Measurements from ENCODE around the gene CYP4F3.
"Not testable (repeated sequence)": the region's sequence is repeated elsewhere in the genome, so short reads cannot be mapped to it uniquely, and the experiment has no call there.

CYP4F3 gene

GRCh38 chr19:15669440-15669839, 28.7 kb downstream of the CYP4F3 start:
- no peak for DNase-seq (ENCODE audit: low read depth)

- DNase-seq (ENCODE audit: low read depth) = no peak
Measured at GRCh38 chr19:15669891-15670290, 29.2 kb downstream of the CYP4F3 start.

DNA sequence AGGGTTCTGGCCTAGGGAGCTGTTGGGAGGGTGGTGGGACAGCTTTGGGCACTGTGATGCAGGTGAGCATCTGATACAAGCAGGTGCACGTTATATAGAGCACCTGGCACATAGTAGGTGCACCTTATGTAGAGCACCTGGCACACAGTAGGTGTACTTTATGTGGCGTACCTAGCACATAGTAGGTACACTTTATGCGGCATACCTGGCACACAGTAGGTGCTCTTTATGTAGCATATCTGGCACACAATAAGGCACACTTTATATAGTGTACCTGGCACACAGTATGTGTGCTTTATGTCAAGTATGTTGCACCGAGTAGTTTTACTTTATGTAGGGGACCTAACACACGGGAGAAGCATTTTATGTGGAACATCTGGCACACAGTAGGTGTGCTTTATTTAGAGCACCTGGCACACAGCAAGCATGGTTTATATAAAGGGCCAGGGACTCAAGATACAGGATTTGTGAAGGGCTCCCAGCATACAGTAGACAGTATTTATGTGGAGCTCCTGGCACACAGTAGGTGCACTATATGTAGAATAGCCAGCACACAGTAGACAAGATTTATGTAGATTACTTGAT, 30.6 kb downstream of the CYP4F3 start:
- no peak for DNase-seq (ENCODE audit: low read depth)

DNA sequence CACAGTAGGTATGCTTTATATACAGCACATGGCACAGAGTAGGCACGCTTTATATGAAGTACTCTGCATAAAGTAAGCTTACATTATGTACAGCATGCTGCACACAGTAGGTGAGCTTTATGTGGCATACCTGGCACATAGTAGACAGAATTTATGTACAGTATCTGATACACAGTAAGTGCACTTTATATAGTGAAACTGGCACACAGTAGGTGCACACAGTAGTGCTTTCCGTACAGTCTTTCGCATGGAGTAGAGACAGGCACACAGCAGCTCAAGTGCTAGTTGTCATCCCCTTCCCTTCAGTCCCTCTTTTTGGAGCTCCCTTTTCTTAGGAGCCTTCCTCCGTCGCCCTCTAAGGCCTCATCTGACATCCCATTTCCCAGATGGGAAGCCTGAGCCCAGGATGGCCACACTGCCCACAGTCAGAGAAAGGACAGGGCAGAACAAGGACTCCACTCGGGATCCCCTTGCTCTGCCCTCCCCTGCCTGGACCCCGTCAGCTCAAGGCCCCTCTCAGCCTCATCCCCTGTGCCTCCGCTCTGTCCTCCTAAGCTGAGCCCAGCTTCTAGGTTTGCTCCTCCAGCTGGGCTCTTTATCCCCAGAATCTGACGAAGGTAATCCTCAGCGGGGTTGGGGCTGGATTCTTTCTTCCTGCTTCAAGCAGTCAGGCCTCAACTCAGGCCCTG, 31.3 kb downstream of the CYP4F3 start:
- no peak for DNase-seq (ENCODE audit: low read depth)

DNA sequence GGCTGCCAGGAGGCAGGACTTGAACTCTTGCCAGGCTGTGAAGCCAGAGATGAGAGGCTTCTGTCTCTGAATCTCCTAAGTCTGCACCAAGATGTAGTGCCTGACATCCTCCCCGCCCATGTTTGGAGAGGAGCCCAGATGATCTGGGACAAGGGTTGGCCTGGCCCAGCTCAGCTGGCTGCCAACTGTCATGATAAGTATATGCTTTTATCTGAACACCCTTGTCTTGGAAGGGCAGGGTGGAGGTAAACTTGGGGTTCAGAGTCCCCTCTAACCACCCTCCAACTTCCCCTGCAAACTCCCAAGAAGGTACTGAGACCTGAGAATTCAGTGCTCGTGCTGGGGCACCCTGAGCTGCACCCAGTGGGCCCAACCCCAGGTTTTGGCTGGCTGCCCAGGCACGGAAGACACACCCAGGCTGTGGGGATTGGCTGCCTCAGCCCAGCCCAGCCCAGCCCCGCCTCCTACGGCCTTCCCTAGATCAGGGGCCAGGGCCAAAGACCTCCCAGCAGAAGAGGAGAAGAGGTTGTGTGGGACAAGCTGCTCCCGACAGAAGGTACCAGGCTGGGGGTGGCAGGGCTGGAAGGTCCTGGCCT, 32.0 kb downstream of the CYP4F3 start, which contains the start of gene CYP4F12:
Gene CYP4F12 (plus strand): TSS at position 508 of the 596 bp plus-strand sequence. CDS start 443 bp downstream, outside the sequence.
- DNase-seq (ENCODE audit: low read depth) = peak; percentile 17

DNA sequence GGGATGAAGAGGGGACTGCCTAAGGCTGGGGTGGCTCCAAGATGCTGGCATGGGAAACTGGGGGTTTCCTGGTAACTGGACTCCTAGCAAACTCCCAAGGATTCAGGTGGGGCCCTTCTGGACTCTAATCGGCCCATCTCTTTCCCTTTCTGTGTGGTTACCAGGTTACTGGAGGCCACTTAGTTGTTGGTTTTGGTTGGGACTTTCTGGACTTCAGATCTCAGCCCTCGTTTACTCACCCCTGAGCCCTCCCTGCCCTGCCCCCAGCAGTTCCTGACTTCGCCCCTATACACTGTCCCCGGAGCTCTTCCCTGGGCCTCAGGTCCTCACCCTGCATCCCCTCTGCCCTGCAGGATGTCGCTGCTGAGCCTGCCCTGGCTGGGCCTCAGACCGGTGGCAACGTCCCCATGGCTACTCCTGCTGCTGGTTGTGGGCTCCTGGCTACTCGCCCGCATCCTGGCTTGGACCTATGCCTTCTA, 32.5 kb downstream of the CYP4F3 start:
- DNase-seq (ENCODE audit: low read depth) = no peak

DNA sequence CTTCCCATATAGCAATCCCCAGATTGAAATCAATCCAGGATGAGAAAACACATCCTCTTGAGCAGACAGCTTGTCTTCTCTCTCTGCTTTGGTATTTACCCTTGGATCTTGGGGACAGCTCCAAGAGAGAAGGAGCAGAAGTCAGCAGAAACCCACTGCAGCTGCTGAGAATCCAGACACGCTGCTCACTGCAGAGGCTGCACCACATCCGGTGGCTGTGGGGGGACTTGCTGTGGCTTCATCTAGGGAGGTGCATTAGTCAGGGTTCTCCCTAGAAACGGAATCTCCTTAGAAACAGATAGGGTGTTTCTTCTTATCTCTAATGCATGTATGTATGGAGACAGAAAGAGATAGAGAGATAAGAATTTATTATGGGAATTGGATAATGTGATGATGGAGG, 34.9 kb downstream of the CYP4F3 start:
- DNase-seq (ENCODE audit: low read depth) = no peak

GRCh38 chr19:15679089-15679488, 38.4 kb downstream of the CYP4F3 start:
- no peak for DNase-seq (ENCODE audit: low read depth)

GRCh38 chr19:15679865-15680264, 39.2 kb downstream of the CYP4F3 start:
- not testable (repeated sequence) for DNase-seq (ENCODE audit: low read depth)

GRCh38 chr19:15680478-15681322, 40.0 kb downstream of the CYP4F3 start:
- no peak for DNase-seq (ENCODE audit: low read depth)

GRCh38 chr19:15683411-15683810, 42.7 kb downstream of the CYP4F3 start:
- no peak for DNase-seq (ENCODE audit: low read depth)

- DNase-seq (ENCODE audit: low read depth) = no peak
Measured at GRCh38 chr19:15684828-15685227, 44.1 kb downstream of the CYP4F3 start.

DNA sequence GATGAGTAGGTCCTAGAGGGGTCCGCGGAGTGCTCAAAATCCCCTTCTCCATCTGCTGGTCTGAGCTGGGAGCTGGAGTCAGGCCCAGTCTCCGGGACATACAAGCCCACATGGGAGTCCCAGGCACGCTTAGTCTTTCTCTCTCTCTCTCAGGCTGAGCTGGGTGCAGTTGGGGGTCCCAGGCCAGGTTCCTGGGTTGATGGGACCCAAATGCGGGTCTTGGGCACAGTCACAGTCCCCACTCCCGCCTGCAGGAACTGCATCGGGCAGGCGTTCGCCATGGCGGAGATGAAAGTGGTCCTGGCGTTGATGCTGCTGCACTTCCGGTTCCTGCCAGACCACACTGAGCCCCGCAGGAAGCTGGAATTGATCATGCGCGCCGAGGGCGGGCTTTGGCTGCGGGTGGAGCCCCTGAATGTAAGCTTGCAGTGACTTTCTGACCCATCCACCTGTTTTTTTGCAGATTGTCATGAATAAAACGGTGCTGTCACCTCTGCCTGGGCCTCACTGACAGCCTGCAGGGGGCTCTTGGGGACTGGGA, 56.0 kb downstream of the CYP4F3 start:
- no peak for DNase-seq (ENCODE audit: low read depth)

GRCh38 chr19:15701757-15702533, 61.2 kb downstream of the CYP4F3 start:
- DNase-seq (ENCODE audit: low read depth) = no peak

DNA sequence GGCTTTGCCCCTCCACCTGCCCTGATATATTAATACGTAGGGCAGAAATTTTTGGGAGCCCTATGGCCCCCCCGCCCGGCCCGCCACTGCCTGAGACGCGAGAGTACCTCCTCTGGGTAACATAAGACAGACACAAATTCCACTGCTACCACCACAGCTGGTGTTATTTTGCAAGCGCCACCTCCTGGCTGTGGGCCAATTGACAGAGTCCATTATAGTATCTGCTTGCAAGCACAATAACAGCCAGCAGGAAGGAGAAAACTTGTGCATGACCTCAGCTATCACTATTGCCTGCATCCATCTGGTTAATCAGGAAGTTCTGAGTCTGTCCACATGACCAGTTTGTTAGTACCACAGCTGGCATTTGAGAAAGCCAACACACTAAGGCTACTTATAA, 61.8 kb downstream of the CYP4F3 start:
- no peak for DNase-seq (ENCODE audit: low read depth)

Measured in fibroblast of the conjunctiva (primary cell).